ENCODE results near the gene HIBCH. TPM values are rescaled to one million over a fixed set of nuclear protein-coding genes. Genes with fewer than 3 reads are reported as not detected.
A peak's percentile ranks its signal among the peaks of the same experiment; 100 is the strongest.

The HIBCH gene
- total and polyA plus RNA-seq, 2 experiments from 2014 or later = 25.7 to 42.3 TPM

DNA sequence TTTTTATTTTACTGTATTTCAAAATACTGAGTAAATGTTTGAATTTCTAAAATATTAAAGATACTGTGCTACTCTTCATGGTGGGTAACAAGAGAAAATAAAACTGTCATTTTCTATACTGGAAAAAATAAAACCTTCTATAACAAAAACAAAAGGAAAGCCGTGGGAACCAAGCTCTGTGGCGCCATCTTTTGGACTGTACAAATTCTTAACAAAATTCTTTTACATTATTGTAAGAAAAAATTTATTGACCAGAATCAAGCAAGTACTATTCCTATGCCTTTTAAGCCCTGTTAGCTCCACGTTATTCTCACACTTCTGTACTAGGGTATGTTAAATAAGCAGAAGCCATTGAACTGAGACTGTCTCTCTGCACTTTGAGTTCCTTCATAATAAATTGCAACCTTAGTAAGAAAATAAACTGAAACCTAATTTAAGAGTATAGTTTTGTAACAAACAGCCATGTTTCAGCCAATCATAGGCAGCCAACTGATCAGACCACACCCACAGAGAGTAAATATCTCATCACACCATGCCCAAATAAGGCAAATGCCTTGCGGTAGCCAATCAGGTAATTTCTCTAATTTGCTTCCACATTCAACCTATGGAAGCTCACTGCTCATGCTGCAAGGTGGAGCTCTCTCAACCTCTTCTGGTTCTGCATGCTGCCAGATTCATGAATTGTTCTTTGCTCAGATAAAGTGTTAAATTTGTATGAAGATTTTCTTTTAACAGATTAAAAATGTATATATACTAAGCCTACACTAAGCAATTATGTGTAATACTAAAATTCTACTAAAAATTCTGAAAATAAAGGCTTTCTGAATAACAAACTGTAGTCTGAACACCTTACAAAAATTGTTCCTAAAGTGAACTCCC is 42.2 kb downstream of the HIBCH start:
- no peak overlapping the region for H3K4me3 Mint-ChIP-seq
- Histone ChIP-seq H3K27me3 (ENCODE audit: insufficient read depth) (no peaks in the 10 kb centered on the region), H3K4me2 (no peak overlapping the region), H3K4me1 (ENCODE audit: insufficient read depth) (0 out of 2 replicates have a peak, but pooled peaks cover 2% of the 10 kb centered on the region), H3K27ac (ENCODE audit: low read depth) (no peak overlapping the region), H3K36me3 (ENCODE audit: insufficient read depth) (no peaks in the 10 kb centered on the region), H2AFZ (no peak overlapping the region), H3K9me2 (ENCODE audit: insufficient read depth) (no peaks in the 10 kb centered on the region; the same call in 1 of the 2 replicates), H4K20me1 (replicated peaks; ENCODE audit: insufficient read depth) (no peaks in the 10 kb centered on the region), H3K4me3 (no peak overlapping the region), H3F3A (replicated peaks; ENCODE audit: low read depth) (no peaks in the 10 kb centered on the region), H3K79me2 (replicated peaks; ENCODE audit: insufficient read depth) (no peaks in the 10 kb centered on the region)
- ATAC-seq (peak; percentile 48; the same call in 2 of the 3 replicates), DNase-seq (ENCODE audit: low spot score) (peak; percentile 68)
- peaks cover 7% of the 10 kb centered on the region for H3K4me1 Mint-ChIP-seq
- TF ChIP-seq ETS1 (IDR thresholded peaks at IDR 0.05) (no peak), CTCF (conservative IDR thresholded peaks at IDR 0.05; ENCODE audit: low read depth in 2 of 2) (peak; percentile 52 to 68)
- H3K36me3 Mint-ChIP-seq (ENCODE audit: low read depth) = peaks cover 63% of the 10 kb centered on the region
- peaks cover 10% of the 10 kb centered on the region; the same call in 2 of the 3 replicates for H3K9me3 Mint-ChIP-seq
- H3K27me3 Mint-ChIP-seq (ENCODE audit: insufficient read depth, low read depth, poor library complexity) = peaks cover 2% of the 10 kb centered on the region
- no peak overlapping the region for H3K27ac Mint-ChIP-seq

- Mint-ChIP-seq H3K27ac (no peak overlapping the region), H3K36me3 (ENCODE audit: low read depth) (peaks cover 24% of the 10 kb centered on the region), H3K4me3 (no peak overlapping the region)
- TF ChIP-seq JUNB (IDR thresholded peaks at IDR 0.05; ENCODE audit: unreplicated experiment) (no peak), ETS1 (IDR thresholded peaks at IDR 0.05) (no peak), REST (IDR thresholded peaks at IDR 0.05; ENCODE audit: unreplicated experiment) (no peak), EZH2 (IDR thresholded peaks at IDR 0.05; ENCODE audit: low read depth, unreplicated experiment) (no peak)
Observed at GRCh38 chr2:190272457-190272842, 47.2 kb downstream of the HIBCH start.

More at GRCh38 chr2:190272457-190272842, 47.2 kb downstream of the HIBCH start:
- DNase-seq (ENCODE audit: low spot score) (no peak), ATAC-seq (no peak)
- H4K20me1 ChIP-seq (replicated peaks; ENCODE audit: insufficient read depth) = no peaks in the 10 kb centered on the region
- H3K4me3 ChIP-seq = no peak overlapping the region
- peaks cover 2% of the 10 kb centered on the region; the same call in 2 of the 3 replicates for H3K4me1 Mint-ChIP-seq
- H3K9me2 ChIP-seq (ENCODE audit: insufficient read depth) = no peaks in the 10 kb centered on the region
- H3K27me3 Mint-ChIP-seq (ENCODE audit: insufficient read depth, low read depth, poor library complexity) = no peaks in the 10 kb centered on the region
- H3K36me3 ChIP-seq (ENCODE audit: insufficient read depth) = no peaks in the 10 kb centered on the region
- H3K4me2 ChIP-seq = no peak overlapping the region
- no peaks in the 10 kb centered on the region for H3F3A ChIP-seq (replicated peaks; ENCODE audit: low read depth)
- H3K27ac ChIP-seq (ENCODE audit: low read depth) = no peak overlapping the region
- H2AFZ ChIP-seq = no peak overlapping the region
- H3K9me3 Mint-ChIP-seq = peaks cover 2% of the 10 kb centered on the region; the same call in 1 of the 3 replicates
- H3K27me3 ChIP-seq (ENCODE audit: insufficient read depth) = no peaks in the 10 kb centered on the region
- H3K4me1 ChIP-seq (ENCODE audit: insufficient read depth) = 0 out of 2 replicates have a peak, but pooled peaks cover 3% of the 10 kb centered on the region
- 0 out of 2 replicates have a peak, but pooled peaks cover 3% of the 10 kb centered on the region for H3K79me2 ChIP-seq (replicated peaks; ENCODE audit: insufficient read depth)
